Left renal pelvis (tissue), 4 donors: Measurements from ENCODE around the gene RPL27A. TPM values are rescaled to one million over a fixed set of nuclear protein-coding genes. Genes with fewer than 3 reads are reported as not detected.
"Not testable (repeated sequence)": the region's sequence is repeated elsewhere in the genome, so short reads cannot be mapped to it uniquely, and the experiment has no call there.

Experiments
- DNase-seq, 4 donors: peaks; one replicate each; pipeline ENCODE4 v3.0.0-alpha.2; 2013; ENCODE audit warnings: low read depth in 4 of 4, low spot score in 3 of 4
- polyA plus RNA-seq, 4 donors: library from polyadenylated mRNA; unstranded; fragments of 120-200 nt; gene quantifications; one replicate each; pipeline ENCODE4 v1.2.1, GENCODE V29; 2013; ENCODE audit not compliant: insufficient read length in 4 of 4

The RPL27A gene
- 1,000 to 10,000 TPM; 1,936 to 2,183 (median 2,089) TPM for polyA plus RNA-seq

GRCh38 chr11:8682303-8683114 is at the start of gene RPL27A, which contains the start of gene TRIM66:
RPL27A (plus strand) TSS chr11:8682792; CDS start chr11:8682814, 22 bp downstream.
TRIM66 (minus strand) TSS chr11:8682665; CDS start chr11:8672274, 10,391 bp downstream.
- DNase-seq, result peak; percentile 91 to 92 (median 92)

GRCh38 chr11:8634498-8634897 is 48.1 kb upstream of the RPL27A start:
- DNase-seq, result no peak

DNA sequence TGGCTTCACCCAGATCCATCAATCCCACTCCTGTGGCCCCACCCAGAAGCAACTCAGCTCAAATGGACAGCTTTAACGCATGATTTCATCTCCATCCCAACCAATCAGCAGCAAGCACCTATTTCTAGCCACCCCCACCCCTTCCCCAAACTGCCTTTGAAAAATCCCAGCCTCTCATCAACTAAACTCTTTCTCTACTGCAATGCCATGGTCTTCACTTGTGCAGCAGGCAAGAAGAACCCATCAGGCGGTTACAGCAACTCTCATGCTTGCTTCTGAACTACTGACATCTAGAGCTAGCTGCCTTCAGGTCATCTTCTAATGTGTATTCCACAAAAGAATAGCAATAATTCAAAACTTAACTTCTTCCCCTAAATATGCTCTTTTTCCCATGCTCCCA is 46.5 kb upstream of the RPL27A start:
- no peak for DNase-seq

- no peak for DNase-seq
Measured at GRCh38 chr11:8638300-8638699, 44.3 kb upstream of the RPL27A start.

- no peak for DNase-seq
Measured at GRCh38 chr11:8639655-8640054, 42.9 kb upstream of the RPL27A start.

DNA sequence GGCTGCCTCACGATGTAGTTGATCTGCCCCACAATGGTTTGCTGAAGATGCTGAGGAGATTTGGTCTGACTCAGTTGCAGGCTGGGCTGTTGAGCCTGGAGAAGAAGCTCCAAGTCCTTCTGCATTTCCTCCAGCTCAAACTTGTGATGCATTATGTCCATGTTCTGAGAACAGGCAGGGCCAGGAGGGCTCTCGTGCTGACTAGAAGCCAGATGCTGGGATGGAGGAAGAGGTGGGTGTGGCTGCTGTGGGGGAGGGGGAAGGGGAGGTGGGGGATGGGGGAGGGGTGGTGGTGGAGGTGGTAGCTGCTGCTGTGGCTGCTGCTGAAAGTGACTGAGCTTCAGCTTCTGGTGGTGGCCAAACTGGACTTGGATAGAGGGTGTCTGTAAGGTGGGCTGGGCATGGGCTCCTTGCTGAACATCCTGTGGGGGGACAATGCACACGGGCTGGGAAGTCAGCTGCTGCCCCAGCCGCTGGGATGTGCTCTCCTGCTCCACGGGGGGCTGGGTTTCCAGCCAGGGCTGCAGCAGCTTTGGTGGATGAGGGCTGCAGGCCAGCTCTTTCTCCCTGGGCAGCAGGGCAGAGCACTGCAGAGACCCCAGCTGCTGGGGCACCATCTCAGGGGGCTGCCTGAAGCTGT is 42.2 kb upstream of the RPL27A start:
- DNase-seq, result no peak

DNA sequence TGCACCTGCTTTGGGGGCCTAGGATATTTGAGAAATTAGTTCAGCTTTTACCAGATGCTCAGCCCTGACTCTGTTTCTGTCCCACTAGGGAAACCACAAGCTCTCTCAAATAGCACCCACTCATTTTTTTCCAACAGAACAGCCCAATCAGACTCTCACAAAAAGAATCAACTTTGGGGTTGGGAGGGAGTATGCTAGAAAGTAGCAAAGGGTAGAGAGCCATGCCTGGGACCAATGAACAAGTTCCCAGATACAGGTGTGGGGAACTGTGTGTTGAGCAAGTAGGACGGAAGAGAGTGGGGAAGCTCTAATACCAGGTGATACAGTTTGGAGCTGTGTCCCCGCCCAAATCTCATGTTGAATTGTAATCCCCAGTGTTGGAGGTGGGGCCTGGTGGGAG is 41.3 kb upstream of the RPL27A start:
- DNase-seq, result no peak

DNA sequence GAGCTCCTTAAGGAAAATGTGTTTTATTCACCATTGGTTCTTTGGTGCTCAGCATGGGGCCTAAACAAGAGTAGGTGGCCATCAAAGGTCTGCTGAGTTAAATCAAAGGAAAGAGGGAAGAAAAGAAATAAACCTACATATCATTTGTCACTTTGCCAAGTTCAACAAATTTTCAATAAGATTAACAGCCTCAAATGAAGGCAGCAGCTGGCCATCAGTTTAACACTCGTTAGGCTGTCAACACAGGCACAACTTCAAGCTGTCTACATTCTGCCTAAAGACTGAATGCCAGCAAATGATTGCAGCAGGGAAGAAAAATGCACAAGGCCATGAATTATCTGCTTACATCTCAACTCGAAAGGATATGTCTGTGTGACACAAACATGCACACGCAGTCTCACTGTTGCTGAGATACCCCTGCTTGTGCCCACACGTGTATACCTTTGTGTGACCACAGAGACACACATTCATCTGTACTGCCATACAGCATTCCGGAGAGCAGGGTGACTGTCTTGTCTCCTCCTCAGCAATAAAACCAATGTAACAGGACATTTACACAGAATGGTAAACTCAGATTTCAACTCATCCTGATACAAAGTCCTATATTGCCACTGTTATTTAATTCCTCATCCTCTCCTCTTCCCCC is 40.3 kb upstream of the RPL27A start:
- peak in 3 of 4 donors; percentile 6 to 27 (median 18) for DNase-seq

GRCh38 chr11:8646873-8647272 is 35.7 kb upstream of the RPL27A start:
- no peak for DNase-seq

- no peak for DNase-seq
Measured at GRCh38 chr11:8649361-8649760, 33.2 kb upstream of the RPL27A start.

DNA sequence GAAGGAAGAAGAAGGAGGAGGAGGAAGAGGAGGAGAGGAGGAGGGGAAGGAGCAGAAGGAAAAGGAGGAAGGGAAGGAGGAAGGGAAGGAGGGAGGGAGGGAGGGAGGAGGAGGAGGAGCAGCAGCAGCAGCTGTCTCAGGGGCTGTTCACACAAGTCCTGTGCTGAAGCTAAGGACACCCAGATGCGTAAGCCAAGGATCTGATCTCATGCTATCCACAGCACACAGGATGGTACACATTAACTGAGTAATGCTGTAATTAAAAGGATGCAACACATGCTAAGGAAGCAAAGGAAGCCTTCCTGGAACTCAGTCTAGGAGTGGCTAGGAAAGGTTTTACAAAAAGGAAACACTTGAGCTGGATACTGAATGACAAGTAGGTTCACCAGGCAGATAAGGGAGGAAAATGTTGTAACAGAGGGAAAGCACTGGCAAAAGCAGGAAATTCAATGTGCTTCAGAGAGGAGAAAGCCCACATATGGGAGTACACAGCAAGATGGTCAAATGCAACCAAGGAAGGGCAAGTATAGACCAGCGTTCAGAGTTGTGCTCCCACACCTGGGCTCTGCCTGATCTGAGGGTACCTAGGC is 32.1 kb upstream of the RPL27A start:
- DNase-seq, result no peak

- DNase-seq, result no peak
Measured at GRCh38 chr11:8652140-8652539, 30.5 kb upstream of the RPL27A start.

GRCh38 chr11:8654503-8654902 is 28.1 kb upstream of the RPL27A start:
- DNase-seq, result no peak

GRCh38 chr11:8656291-8656690 is 26.3 kb upstream of the RPL27A start:
- no peak for DNase-seq

DNA sequence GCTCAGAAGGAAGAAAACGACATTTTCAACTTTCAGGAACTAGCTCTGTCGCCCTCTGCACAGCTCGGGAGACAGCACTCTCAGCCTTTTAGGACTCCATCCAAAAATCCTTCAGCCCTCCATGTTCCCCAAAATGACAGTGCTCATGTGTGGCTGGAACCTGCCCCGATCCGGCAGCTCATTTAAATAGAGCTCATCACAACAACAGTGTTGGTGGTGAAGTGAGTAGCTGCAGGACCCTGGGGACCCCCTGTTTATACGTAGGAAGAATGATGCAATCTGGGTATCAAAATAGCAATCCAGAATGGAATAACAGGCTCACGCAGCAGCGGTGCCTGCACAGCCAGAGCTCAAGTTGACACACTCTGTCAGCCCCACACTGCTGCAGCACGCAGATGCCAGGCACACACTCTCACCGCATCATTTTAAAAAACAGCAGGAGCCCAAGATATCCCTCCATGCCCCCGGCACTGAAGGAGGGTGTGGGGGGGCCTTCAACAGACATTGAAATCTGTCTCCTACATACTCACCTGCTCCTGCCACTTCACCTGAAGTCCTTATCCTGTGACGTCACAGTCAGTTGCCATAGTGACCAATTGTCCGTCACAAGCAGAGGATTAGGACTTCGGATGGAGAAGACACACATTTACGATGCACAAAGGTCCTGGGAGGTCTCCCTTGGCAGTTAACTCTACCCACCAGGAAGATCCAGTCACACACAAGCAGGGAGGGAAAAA is 24.1 kb upstream of the RPL27A start:
- DNase-seq, result no peak

DNA sequence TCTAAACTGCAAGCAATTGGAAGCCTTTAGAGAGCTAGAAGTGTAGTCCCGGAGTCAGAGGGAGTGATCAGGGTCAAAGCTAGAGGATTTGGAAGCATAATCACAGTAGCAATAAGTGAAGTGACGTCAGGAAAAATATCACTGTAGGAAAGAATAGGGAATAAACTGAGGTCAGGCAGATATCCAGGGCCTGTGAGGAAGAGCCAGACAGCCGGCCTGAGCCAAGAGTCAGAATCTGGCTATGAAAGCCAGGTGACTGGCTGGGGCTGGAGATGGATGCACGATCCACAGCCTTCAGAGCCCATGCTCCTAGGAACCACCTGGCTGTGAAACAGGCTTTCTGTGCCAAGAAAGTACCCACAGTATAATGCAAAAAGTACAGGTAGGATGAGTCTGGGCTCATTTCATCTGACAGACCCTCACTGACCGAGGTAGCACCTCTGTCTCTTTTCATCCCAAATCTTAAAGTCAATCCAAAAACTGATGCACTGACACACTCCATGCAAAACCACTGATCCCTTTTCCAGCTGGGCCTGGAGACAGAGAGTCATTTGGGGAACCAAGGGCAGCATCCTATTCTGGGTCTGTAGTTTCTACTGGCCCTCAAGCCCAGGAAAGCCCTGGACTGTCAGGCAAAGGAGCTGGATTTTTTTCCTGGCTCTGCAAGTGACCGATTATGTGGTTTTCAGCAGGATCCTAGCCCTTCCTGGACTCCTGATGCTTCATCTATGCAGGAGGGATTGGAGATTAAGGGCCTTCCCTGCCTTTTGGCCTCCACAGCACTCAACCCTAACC is 21.4 kb upstream of the RPL27A start:
- DNase-seq, result no peak

DNA sequence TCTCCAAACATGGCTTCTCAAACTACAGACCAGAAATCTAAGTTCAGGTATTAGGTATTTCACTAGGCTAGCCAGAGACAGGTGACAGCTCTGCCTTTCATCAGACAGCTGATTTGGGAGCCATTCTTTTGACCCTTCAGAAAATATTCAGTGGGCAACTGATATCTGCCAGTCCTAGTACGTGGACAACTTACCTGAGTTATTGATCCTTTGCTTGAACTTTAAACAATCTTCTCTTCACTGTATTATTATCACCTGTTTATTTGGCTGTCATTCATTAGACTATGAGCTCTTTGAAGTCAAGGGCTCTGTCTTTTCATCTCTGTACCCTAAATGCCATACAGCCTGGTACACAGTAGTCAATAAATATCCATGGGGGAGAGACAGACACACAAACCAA is 17.4 kb upstream of the RPL27A start:
- DNase-seq, result no peak

- not testable (repeated sequence) for DNase-seq
Measured at GRCh38 chr11:8670081-8670480, 12.5 kb upstream of the RPL27A start.

GRCh38 chr11:8671193-8671612 is 11.4 kb upstream of the RPL27A start:
- DNase-seq, result peak in 2 of 4 donors; percentile 36 to 71
